ENCODE data around the gene MEF2B.

The MEF2B gene

GRCh38 chr19:19170053-19170872 is at the start of gene MEF2B:
MEF2B (minus strand) TSS chr19:19170263; CDS start chr19:19150735, 19,528 bp downstream.
- H3K36me3 ChIP-seq (ENCODE audit: control insufficient read depth in 2 of 2, insufficient read depth in 1 of 2, low read length in 2 of 2): no peaks in the 10 kb centered on the region
- no peak within 1 kb of the TSS for H3K27ac ChIP-seq (ENCODE audit: extremely low read depth, low read depth, low read length)
- H3K9me3 ChIP-seq (ENCODE audit: control insufficient read depth, insufficient read depth, low read depth, low read length): no peaks in the 10 kb centered on the region
- POLR2A ChIA-PET: interaction anchor here (0.8 to 1.6 kb wide), 3 partner anchors 16 to 33 kb away, joined by 3 to 5 read pairs (median 3); partner anchors contain the start of genes BORCS8, NR2C2AP and RFXANK
- no peaks in the 10 kb centered on the region for H3K4me1 ChIP-seq (ENCODE audit: control insufficient read depth, insufficient read depth, low read length)
- CTCF ChIA-PET: interaction anchor here (0.6 to 0.9 kb wide), 3 partner anchors 24 to 88 kb away, joined by 3 read pairs; no protein-coding TSS in a partner anchor
- peak within 1 kb of the TSS; percentile 6; the same call in 1 of the 2 replicates for H3K4me3 ChIP-seq (ENCODE audit: low read depth, low read length)
- no peak for TF ChIP-seq ZNF10 (tag by site-specific recombination; IDR thresholded peaks at IDR 0.05)
- no peak for TF ChIP-seq ZNF121 (tag by site-specific recombination; IDR thresholded peaks at IDR 0.05)
- TF ChIP-seq HIC1 (tag by site-specific recombination; IDR thresholded peaks at IDR 0.05): no peak
- TF ChIP-seq KLF8 (tag by site-specific recombination; IDR thresholded peaks at IDR 0.05): peak; percentile 43; the same call in 1 of the 2 replicates
- TF ChIP-seq GLIS1 (tag by site-specific recombination; IDR thresholded peaks at IDR 0.05): no peak; the same call in 1 of the 2 replicates
- TF ChIP-seq, protein P1, sequence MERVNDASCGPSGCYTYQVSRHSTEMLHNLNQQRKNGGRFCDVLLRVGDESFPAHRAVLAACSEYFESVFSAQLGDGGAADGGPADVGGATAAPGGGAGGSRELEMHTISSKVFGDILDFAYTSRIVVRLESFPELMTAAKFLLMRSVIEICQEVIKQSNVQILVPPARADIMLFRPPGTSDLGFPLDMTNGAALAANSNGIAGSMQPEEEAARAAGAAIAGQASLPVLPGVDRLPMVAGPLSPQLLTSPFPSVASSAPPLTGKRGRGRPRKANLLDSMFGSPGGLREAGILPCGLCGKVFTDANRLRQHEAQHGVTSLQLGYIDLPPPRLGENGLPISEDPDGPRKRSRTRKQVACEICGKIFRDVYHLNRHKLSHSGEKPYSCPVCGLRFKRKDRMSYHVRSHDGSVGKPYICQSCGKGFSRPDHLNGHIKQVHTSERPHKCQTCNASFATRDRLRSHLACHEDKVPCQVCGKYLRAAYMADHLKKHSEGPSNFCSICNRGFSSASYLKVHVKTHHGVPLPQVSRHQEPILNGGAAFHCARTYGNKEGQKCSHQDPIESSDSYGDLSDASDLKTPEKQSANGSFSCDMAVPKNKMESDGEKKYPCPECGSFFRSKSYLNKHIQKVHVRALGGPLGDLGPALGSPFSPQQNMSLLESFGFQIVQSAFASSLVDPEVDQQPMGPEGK (tag by site-specific recombination; IDR thresholded peaks at IDR 0.05): no peak
- TF ChIP-seq ZNF394 (tag by site-specific recombination; IDR thresholded peaks at IDR 0.05; ENCODE audit: borderline replicate concordance): no peak
- TF ChIP-seq ZBTB26 (tag by site-specific recombination; optimal IDR thresholded peaks at IDR 0.05): peak; percentile 31
- no peak for TF ChIP-seq BCL11B (tag by site-specific recombination; IDR thresholded peaks at IDR 0.05; ENCODE audit: low read depth)
- no peak for TF ChIP-seq ZNF548 (tag by site-specific recombination; IDR thresholded peaks at IDR 0.05)
- TF ChIP-seq PBX3 (CRISPR knock-in tag; IDR thresholded peaks at IDR 0.05): no peak
- no peak for TF ChIP-seq KLF9 (tag by site-specific recombination; IDR thresholded peaks at IDR 0.05; ENCODE audit: low read depth)
- no peak for TF ChIP-seq ZNF138 (tag by site-specific recombination; IDR thresholded peaks at IDR 0.05; ENCODE audit: borderline replicate concordance)
- no peak for TF ChIP-seq TCF7L2 (IDR thresholded peaks at IDR 0.05; ENCODE audit: borderline replicate concordance, low read depth, low read length)
- TF ChIP-seq SP3 (tag by site-specific recombination; IDR thresholded peaks at IDR 0.05): peak; percentile 63; the same call in 1 of the 2 replicates
- peak; percentile 90 for TF ChIP-seq KLF1 (tag by site-specific recombination; IDR thresholded peaks at IDR 0.05)
- TF ChIP-seq, protein P2, sequence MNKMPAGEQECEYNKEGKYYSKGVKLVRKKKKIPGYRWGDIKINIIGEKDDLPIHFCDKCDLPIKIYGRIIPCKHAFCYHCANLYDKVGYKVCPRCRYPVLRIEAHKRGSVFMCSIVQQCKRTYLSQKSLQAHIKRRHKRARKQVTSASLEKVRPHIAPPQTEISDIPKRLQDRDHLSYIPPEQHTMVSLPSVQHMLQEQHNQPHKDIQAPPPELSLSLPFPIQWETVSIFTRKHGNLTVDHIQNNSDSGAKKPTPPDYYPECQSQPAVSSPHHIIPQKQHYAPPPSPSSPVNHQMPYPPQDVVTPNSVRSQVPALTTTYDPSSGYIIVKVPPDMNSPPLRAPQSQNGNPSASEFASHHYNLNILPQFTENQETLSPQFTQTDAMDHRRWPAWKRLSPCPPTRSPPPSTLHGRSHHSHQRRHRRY (tag by site-specific recombination; IDR thresholded peaks at IDR 0.05): no peak
- TF ChIP-seq ZNF555 (tag by site-specific recombination; conservative IDR thresholded peaks at IDR 0.05): no peak
- TF ChIP-seq ZNF837 (tag by site-specific recombination; IDR thresholded peaks at IDR 0.05): no peak
- TF ChIP-seq ZNF623 (tag by site-specific recombination; IDR thresholded peaks at IDR 0.05): no peak
- no peak for TF ChIP-seq ZBTB11 (tag by site-specific recombination; conservative IDR thresholded peaks at IDR 0.05; ENCODE audit: low read depth)
- TF ChIP-seq, protein P3, sequence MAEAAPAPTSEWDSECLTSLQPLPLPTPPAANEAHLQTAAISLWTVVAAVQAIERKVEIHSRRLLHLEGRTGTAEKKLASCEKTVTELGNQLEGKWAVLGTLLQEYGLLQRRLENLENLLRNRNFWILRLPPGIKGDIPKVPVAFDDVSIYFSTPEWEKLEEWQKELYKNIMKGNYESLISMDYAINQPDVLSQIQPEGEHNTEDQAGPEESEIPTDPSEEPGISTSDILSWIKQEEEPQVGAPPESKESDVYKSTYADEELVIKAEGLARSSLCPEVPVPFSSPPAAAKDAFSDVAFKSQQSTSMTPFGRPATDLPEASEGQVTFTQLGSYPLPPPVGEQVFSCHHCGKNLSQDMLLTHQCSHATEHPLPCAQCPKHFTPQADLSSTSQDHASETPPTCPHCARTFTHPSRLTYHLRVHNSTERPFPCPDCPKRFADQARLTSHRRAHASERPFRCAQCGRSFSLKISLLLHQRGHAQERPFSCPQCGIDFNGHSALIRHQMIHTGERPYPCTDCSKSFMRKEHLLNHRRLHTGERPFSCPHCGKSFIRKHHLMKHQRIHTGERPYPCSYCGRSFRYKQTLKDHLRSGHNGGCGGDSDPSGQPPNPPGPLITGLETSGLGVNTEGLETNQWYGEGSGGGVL (tag by site-specific recombination; IDR thresholded peaks at IDR 0.05): no peak
- no peak for TF ChIP-seq ZNF2 (tag by site-specific recombination; IDR thresholded peaks at IDR 0.05)

Data from HEK293 (cell line).